Left ventricle myocardium inferior (tissue), 1 donor: ENCODE data around the gene KCNC4. TPM values are rescaled to one million over a fixed set of nuclear protein-coding genes. Genes with fewer than 3 reads are reported as not detected.

Source experiments
- DNase-seq: peaks from one replicate; pipeline ENCODE4 v3.0.0-alpha.2; 2020
- H3K27ac ChIP-seq: fragments of 200-600 bp; replicated peaks from 2 replicates; pipeline ENCODE4 v1.8.0; 2021
- H3K27me3 ChIP-seq: fragments of 200-600 bp; 2 replicates; pipeline ENCODE4 v1.8.0; 2021; ENCODE audit warnings: low read depth
- H3K36me3 ChIP-seq: fragments of 200-600 bp; 2 replicates; pipeline ENCODE4 v1.8.0; 2021
- H3K4me1 ChIP-seq: fragments of 200-600 bp; 2 replicates; pipeline ENCODE4 v1.8.0; 2021
- H3K4me3 ChIP-seq: fragments of 200-600 bp; 2 replicates; pipeline ENCODE4 v1.8.0; 2021; ENCODE audit warnings: mild to moderate bottlenecking, moderate library complexity
- H3K9me3 ChIP-seq: fragments of 200-600 bp; replicated peaks from 2 replicates; pipeline ENCODE4 v1.8.0; 2021
- intact Hi-C: fragments of 100-400 bp; cut with micrococcal nuclease; formaldehyde crosslinking; loops from one replicate; pipeline ENCODE4 v1.11.0; 2022
- total RNA-seq: library from RNA; stranded (reverse); fragmentation: NEBNext Ultra II Directional; extraction: Animal tissue kit (Norgen Biotek cat#: 25700); gene quantifications from one replicate; pipeline ENCODE4 v1.2.1, GENCODE V29; 2021
- TF ChIP-seq, protein P1 (sequence below): fragments of 200-600 bp; IDR thresholded peaks from 2 replicates; pipeline ENCODE4 v1.8.0; 2021; ENCODE audit warnings: antibody characterized with exemption, mild to moderate bottlenecking, borderline replicate concordance
- donor health status: DM: no; HTN: yes; CAD: no; lungs with severe emphysema.

The KCNC4 gene
- total RNA-seq, 1 donor from 2014 or later = 6.1 TPM

DNA sequence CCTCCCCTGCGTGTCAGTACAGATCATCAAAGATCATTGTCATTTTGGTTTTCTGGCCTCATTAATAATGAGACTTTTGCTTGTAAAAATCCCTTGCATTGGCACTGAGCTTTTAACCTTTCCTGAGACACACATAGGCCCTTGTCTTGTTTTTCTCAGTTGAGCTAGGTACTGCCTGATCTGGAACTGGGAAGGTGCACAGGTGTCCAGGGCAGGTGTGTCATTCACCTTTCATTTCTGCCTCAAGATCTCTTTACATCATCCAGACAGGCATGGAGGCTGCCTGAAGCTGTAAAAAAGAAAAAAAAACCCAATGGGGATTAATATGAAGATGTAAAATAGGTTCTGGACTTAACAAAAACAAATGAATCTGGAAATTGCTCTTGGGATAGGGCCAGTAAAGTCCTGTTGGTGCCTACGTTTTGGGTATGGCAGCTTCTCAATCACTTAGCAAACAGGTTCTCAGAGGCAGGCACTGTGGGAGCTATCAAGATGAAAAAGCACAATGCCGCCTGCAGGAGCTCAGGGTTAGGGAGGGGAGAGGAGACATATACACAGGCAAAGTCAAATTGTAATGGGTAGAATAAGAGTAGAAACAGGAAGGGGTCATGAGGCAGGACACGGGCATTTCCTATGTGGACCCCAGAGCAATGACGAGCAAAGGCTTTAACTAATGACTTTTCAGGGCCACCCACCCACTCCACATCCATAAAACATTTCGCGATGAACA lies 1.0 kb upstream of the KCNC4 start:
- Histone ChIP-seq H3K9me3 (no peaks in the 10 kb centered on the region), H3K27ac (peak overlapping the region; percentile 88), H3K4me1 (peaks cover 46% of the 10 kb centered on the region), H3K4me3 (peak overlapping the region; percentile 82), H3K27me3 (peaks cover 14% of the 10 kb centered on the region), H3K36me3 (no peaks in the 10 kb centered on the region)
- TF ChIP-seq, protein P1, sequence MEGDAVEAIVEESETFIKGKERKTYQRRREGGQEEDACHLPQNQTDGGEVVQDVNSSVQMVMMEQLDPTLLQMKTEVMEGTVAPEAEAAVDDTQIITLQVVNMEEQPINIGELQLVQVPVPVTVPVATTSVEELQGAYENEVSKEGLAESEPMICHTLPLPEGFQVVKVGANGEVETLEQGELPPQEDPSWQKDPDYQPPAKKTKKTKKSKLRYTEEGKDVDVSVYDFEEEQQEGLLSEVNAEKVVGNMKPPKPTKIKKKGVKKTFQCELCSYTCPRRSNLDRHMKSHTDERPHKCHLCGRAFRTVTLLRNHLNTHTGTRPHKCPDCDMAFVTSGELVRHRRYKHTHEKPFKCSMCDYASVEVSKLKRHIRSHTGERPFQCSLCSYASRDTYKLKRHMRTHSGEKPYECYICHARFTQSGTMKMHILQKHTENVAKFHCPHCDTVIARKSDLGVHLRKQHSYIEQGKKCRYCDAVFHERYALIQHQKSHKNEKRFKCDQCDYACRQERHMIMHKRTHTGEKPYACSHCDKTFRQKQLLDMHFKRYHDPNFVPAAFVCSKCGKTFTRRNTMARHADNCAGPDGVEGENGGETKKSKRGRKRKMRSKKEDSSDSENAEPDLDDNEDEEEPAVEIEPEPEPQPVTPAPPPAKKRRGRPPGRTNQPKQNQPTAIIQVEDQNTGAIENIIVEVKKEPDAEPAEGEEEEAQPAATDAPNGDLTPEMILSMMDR = no peak
- DNase-seq = no peak
- intact Hi-C loops = loop anchor here (2.0 to 5.0 kb wide), 2 partner anchors 102 to 253 kb away; no protein-coding TSS in a partner anchor

GRCh38 chr1:110210604-110211495 lies 736 bp downstream of the KCNC4 start:
- intact Hi-C loops = no loop called here
- H3K9me3 ChIP-seq = no peaks in the 10 kb centered on the region
- TF ChIP-seq, protein P1 = no peak
- DNase-seq = peak; percentile 49
- peaks cover 63% of the 10 kb centered on the region for H3K4me1 ChIP-seq
- peaks cover 14% of the 10 kb centered on the region for H3K27me3 ChIP-seq
- H3K36me3 ChIP-seq = no peaks in the 10 kb centered on the region
- H3K27ac ChIP-seq = peak overlapping the region; percentile 88
- H3K4me3 ChIP-seq = peak overlapping the region; percentile 82

DNA sequence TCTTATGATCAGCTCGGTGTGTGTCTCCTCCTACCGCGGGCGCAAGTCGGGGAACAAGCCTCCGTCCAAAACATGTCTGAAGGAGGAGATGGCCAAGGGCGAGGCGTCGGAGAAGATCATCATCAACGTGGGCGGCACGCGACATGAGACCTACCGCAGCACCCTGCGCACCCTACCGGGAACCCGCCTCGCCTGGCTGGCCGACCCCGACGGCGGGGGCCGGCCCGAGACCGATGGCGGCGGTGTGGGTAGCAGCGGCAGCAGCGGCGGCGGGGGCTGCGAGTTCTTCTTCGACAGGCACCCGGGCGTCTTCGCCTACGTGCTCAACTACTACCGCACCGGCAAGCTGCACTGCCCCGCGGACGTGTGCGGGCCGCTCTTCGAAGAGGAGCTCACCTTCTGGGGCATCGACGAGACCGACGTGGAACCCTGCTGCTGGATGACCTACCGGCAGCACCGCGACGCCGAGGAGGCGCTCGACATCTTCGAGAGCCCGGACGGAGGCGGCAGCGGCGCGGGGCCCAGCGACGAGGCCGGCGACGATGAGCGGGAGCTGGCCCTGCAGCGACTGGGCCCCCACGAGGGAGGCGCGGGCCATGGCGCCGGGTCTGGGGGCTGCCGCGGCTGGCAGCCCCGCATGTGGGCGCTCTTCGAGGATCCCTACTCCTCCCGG lies 1.5 kb downstream of the KCNC4 start:
- no peaks in the 10 kb centered on the region for H3K9me3 ChIP-seq
- no peaks in the 10 kb centered on the region for H3K36me3 ChIP-seq
- intact Hi-C loops = no loop called here
- peak overlapping the region; percentile 88 for H3K27ac ChIP-seq
- TF ChIP-seq, protein P1 = no peak
- DNase-seq = no peak
- H3K4me1 ChIP-seq = peaks cover 63% of the 10 kb centered on the region
- peaks cover 14% of the 10 kb centered on the region for H3K27me3 ChIP-seq
- H3K4me3 ChIP-seq = peak overlapping the region; percentile 82

DNA sequence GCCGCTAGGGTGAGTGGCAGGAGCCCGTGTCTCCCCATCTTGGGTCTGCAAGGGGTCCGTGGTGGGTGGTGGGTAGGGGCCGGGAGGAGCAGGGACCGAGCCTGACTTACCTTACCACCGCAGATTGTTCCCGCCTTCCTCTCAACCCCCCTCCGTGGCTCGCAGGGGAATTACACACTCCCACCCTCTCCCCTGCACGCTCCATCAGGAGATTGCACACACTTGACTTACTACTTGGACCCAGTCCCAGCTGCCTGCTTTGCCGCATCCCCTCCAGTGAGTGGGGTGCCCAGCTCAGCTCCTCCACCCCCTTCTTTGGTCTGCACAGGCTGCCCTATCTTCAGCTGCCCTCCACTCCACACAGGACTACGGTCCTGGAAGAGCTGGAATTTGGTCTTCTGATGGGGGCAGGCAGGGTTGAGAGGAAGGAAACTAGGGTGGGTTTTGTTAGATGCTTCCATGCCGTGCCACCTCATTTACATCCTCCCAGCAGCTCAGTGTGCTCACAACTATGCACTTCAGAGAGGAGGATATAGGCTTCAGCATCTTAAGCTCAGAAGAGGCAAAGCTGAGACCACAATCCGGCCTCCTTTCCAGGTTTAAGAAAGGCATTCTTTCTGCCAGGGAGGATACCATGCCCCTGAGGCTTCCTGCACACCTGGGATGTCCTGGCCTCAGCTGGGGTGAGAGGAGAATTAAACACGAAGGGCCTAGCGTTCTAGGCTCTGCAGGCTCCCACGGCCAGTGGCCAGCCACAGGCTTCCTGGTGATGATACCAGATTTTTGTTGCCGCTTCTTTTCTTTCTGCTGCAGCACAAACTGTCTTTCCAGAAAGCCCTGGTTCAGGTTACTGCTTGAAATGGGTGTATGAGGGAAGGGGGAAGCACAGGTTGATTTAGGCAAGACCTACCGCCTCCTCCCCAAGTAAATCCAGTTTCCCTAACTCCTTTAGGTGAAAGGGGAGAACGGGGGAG lies 2.3 kb downstream of the KCNC4 start:
- TF ChIP-seq, protein P1 = no peak
- no peaks in the 10 kb centered on the region for H3K9me3 ChIP-seq
- intact Hi-C loops = no loop called here
- H3K27ac ChIP-seq = peak overlapping the region; percentile 88
- H3K27me3 ChIP-seq = peaks cover 14% of the 10 kb centered on the region
- H3K36me3 ChIP-seq = no peaks in the 10 kb centered on the region
- no peak for DNase-seq
- H3K4me1 ChIP-seq = peaks cover 63% of the 10 kb centered on the region
- peak overlapping the region; percentile 82 for H3K4me3 ChIP-seq
